Gastrocnemius medialis (tissue), 4 donors: Measurements from ENCODE around the gene UNC5A. TPM values are rescaled to one million over a fixed set of nuclear protein-coding genes. Genes with fewer than 3 reads are reported as not detected.

Source experiments
- ATAC-seq, 2 donors: fragments of 150-250 bp; one replicate each; pipeline ENCODE4 v1.9.1; 2016
- DNase-seq, 2 donors: peaks; one replicate each; pipeline ENCODE4 v3.0.0-alpha.2; 2019
- H3K27ac ChIP-seq, 4 donors: fragments of 200-600 bp; sonication (generic); 1 replicate in 1 of 4; 2 replicates in 3 of 4; pipeline ENCODE4 v1.5.1; 2016 to 2018; ENCODE audit warnings: mild to moderate bottlenecking in 2 of 4, moderate library complexity in 1 of 4
- H3K27me3 ChIP-seq, 3 donors: fragments of 200-600 bp; sonication (generic) in 2 of 3; 1 replicate in 1 of 3; 2 replicates in 2 of 3; pipeline versions ENCODE4 v1.5.1 to v1.6.0; 2016 to 2019; ENCODE audit warnings: mild to moderate bottlenecking in 1 of 3, moderate library complexity in 1 of 3
- H3K36me3 ChIP-seq, 2 donors: fragments of 200-600 bp; sonication (generic) in 1 of 2; one replicate each; pipeline ENCODE4 v1.5.1; 2017 to 2018
- H3K4me1 ChIP-seq, 2 donors: fragments of 200-600 bp; sonication (generic) in 1 of 2; one replicate each; pipeline ENCODE4 v1.5.1; 2016 to 2017; ENCODE audit warnings: mild to moderate bottlenecking in 2 of 2
- H3K4me3 ChIP-seq, 4 donors: fragments of 200-600 bp; sonication (generic) in 3 of 4; 1 replicate in 1 of 4; 2 replicates in 3 of 4; pipeline ENCODE4 v1.5.1; 2016 to 2019; ENCODE audit warnings: mild to moderate bottlenecking in 2 of 4
- H3K9me3 ChIP-seq, 3 donors: fragments of 200-600 bp; sonication (generic) in 2 of 3; 1 replicate in 1 of 3; 2 replicates in 2 of 3; pipeline ENCODE4 v1.5.1; 2016 to 2019
- POLR2A ChIP-seq, 2 donors: fragments of 450-650 bp; IDR thresholded peaks; one replicate each; pipeline ENCODE4 v1.6.1; 2017; ENCODE audit warnings: antibody characterized with exemption in 2 of 2, mild to moderate bottlenecking in 2 of 2, moderate library complexity in 2 of 2
- in situ Hi-C, 4 donors: fragments of 200-750 bp; cut with MboI; loops; one replicate each; pipeline versions ENCODE4 v1.15.0 to v1.8.0; 2017; ENCODE audit warnings: low sequenced_read_pairs in 4 of 4
- intact Hi-C: fragments of 100-400 bp; cut with DNase I; formaldehyde crosslinking; loops from one replicate; pipeline ENCODE4 v1.15.1; 2023; ENCODE audit warnings: low total_unique reads
- total RNA-seq, 4 donors: library from RNA; depleted of rRNA; stranded (reverse); fragments of >200 nt; gene quantifications; one replicate each; pipeline versions ENCODE4 v1.1.0 to v1.2.3, GENCODE V29; 2016
- TF ChIP-seq, protein P1 (sequence below), 5 experiments: fragments of 450-650 bp in 3 of 5; fragments of 200-600 bp in 2 of 5; sonication (generic) in 2 of 5; IDR thresholded peaks in 4 of 5; conservative IDR thresholded peaks in 1 of 5; 1 replicate in 4 of 5; 2 replicates in 1 of 5; pipeline ENCODE4 v1.5.1; 2016 to 2019; ENCODE audit warnings: antibody characterized with exemption in 5 of 5, mild to moderate bottlenecking in 3 of 5, moderate library complexity in 3 of 5

UNC5A gene
- total RNA-seq, 4 donors from 2014 or later, result 0.10 to 0.55 TPM; not detected in 2

GRCh38 chr5:176894298-176894697, 83.9 kb downstream of the UNC5A start:
- no peaks in the 10 kb centered on the region for H3K36me3 ChIP-seq
- intact Hi-C loops, result no loop called here
- no peak overlapping the region for H3K27ac ChIP-seq
- no peaks in the 10 kb centered on the region for H3K27me3 ChIP-seq
- no peaks in the 10 kb centered on the region for H3K4me1 ChIP-seq
- DNase-seq, result no peak
- no peak for ATAC-seq
- in situ Hi-C loops, result no loop called here
- no peaks in the 10 kb centered on the region for H3K9me3 ChIP-seq
- TF ChIP-seq POLR2A (IDR thresholded peaks at IDR 0.05), result no peak
- TF ChIP-seq, protein P1, sequence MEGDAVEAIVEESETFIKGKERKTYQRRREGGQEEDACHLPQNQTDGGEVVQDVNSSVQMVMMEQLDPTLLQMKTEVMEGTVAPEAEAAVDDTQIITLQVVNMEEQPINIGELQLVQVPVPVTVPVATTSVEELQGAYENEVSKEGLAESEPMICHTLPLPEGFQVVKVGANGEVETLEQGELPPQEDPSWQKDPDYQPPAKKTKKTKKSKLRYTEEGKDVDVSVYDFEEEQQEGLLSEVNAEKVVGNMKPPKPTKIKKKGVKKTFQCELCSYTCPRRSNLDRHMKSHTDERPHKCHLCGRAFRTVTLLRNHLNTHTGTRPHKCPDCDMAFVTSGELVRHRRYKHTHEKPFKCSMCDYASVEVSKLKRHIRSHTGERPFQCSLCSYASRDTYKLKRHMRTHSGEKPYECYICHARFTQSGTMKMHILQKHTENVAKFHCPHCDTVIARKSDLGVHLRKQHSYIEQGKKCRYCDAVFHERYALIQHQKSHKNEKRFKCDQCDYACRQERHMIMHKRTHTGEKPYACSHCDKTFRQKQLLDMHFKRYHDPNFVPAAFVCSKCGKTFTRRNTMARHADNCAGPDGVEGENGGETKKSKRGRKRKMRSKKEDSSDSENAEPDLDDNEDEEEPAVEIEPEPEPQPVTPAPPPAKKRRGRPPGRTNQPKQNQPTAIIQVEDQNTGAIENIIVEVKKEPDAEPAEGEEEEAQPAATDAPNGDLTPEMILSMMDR (IDR thresholded peaks at IDR 0.05 in 4 of 5, conservative IDR thresholded peaks at IDR 0.05 in 1 of 5), result no peak
- H3K4me3 ChIP-seq, result no peak overlapping the region

- Histone ChIP-seq H3K4me1 (no peaks in the 10 kb centered on the region), H3K36me3 (no peaks in the 10 kb centered on the region), H3K27ac (no peak overlapping the region), H3K4me3 (no peak overlapping the region), H3K27me3 (no peaks in the 10 kb centered on the region), H3K9me3 (no peaks in the 10 kb centered on the region)
- DNase-seq, result no peak
- intact Hi-C loops, result no loop called here
- TF ChIP-seq, protein P1 (IDR thresholded peaks at IDR 0.05 in 4 of 5, conservative IDR thresholded peaks at IDR 0.05 in 1 of 5), result no peak
- in situ Hi-C loops, result no loop called here
- no peak for ATAC-seq
Observed at GRCh38 chr5:176895831-176896230, 85.5 kb downstream of the UNC5A start.

DNA sequence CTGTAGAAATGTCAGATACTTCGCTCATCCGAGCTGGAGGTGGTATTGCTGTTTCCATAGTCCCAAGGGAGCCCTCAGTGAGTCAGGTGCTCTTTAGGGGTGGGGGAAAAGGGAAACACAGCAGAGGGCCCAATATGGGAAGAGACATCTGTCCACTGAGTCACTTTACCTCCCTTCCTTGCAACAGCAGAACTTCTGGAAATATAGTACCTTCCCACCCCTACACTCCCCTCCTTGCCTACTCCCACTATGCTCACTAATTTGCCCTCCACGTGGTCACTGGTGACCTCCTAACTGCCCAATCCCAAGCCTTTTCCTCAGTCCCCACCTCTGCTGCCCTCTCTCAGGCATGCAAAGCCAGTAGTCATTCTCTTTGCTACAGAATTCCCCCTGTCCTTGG, 86.9 kb downstream of the UNC5A start:
- ATAC-seq, result no peak
- in situ Hi-C loops, result no loop called here
- no peaks in the 10 kb centered on the region for H3K27me3 ChIP-seq
- H3K36me3 ChIP-seq, result no peaks in the 10 kb centered on the region
- H3K4me3 ChIP-seq, result no peak overlapping the region
- H3K27ac ChIP-seq, result no peak overlapping the region
- H3K9me3 ChIP-seq, result no peaks in the 10 kb centered on the region
- intact Hi-C loops, result no loop called here
- TF ChIP-seq, protein P1 (IDR thresholded peaks at IDR 0.05 in 4 of 5, conservative IDR thresholded peaks at IDR 0.05 in 1 of 5), result no peak
- TF ChIP-seq POLR2A (IDR thresholded peaks at IDR 0.05), result no peak
- no peaks in the 10 kb centered on the region for H3K4me1 ChIP-seq
- no peak for DNase-seq

- in situ Hi-C loops (no loop called here), intact Hi-C loops (no loop called here)
- H3K4me3 ChIP-seq, result peak within 1 kb of the TSS in 1 of 4 donors; percentile 17
- no peak for DNase-seq
- H3K27ac ChIP-seq, result no peak within 1 kb of the TSS
- no peak for TF ChIP-seq POLR2A (IDR thresholded peaks at IDR 0.05)
- TF ChIP-seq, protein P1 (IDR thresholded peaks at IDR 0.05 in 4 of 5, conservative IDR thresholded peaks at IDR 0.05 in 1 of 5), result no peak
- H3K9me3 ChIP-seq, result no peaks in the 10 kb centered on the region
- no peaks in the 10 kb centered on the region for H3K4me1 ChIP-seq
- ATAC-seq, result no peak
- peaks cover 0 to 19% of the 10 kb centered on the region in 2 donors for H3K36me3 ChIP-seq
- no peaks in the 10 kb centered on the region for H3K27me3 ChIP-seq
Observed at GRCh38 chr5:176899296-176899891, 89.0 kb downstream of the UNC5A start, which contains the start of gene HK3. HK3 (minus strand) TSS chr5:176899346; CDS start chr5:176896159, 3,187 bp downstream.
